Endometrium (tissue), 2 donors: ENCODE data around the gene HDAC11.
"Not testable (repeated sequence)": the region's sequence is repeated elsewhere in the genome, so short reads cannot be mapped to it uniquely, and the experiment has no call there.

Experiments used
- FAIRE-seq: peaks from 2 replicates; lab custom pipeline; 2012; peaks lifted over from hg19 to GRCh38; lab: Jason Lieb, UNC
- donor health status: control.
- donor health status: control.

The HDAC11 gene

DNA sequence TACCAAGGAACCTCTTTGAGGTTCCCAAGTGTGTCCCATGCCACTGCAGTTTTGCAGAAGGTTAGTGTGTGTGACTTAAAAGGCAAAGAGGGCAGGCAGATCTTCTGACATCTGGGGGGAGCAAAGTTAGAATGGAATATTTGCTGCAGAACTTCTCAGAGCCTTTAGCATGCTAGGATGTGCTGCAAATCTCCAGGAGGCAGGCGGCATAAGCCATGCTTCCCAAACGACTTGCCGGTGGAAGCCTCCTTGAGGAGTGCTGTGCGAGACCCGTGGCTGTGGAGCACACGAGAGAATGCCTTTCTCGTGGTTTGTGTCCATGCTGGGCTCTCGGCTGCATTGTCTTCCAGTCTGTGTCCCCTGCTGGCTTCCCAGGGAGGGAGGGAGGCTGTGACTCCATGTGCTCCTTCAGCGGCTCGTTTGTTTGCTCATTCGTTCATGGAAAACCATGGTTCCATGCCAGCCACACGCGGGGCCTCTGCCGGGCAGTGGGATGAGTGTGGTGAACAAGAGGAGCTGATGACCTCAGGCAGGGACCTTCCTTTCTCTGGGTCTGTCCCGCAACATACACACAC lies 13.8 kb downstream of the HDAC11 start:
- FAIRE-seq, result no peak

DNA sequence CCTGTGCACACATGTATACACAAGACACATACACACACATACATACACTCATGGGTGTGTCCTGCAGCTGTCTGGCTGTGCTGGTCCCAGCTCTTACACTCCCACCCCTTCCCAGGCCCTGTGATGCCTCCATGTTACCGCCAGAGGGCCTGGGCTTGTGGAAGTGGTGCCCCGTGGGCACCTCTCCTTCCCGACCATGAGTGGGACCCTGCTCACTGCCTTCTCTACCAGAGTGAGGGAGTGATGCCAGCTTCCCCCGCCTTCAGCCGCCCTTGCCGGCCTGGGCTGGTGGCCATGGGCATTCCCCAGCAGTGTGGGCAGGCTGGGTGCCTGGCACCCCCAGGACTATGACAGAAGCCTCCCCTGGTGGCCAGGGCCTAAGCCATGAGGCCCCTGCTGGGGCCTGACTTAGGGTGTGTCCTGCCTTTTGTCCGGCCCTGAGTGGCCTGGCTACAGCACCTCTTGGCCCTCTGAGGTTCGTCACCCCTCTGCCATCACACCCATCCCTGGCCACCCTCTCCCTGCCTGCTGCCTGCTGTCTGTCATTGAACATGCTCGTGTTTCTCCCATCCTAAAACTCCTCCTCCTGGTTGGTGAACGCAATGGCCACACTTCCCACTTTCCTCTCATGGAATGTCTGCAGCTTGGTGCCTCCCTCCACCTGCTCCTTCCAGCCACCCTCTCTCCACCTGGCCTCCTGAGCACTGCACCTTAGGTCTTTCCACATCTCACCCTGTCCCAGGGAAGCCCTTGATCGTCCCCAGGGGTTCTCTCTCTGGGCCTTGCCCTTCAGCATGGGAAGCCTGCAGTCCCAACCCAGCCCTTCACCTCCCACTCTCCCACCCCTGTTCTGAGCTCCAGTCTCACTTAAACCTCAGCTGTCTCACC lies 14.6 kb downstream of the HDAC11 start:
- no peak for FAIRE-seq

DNA sequence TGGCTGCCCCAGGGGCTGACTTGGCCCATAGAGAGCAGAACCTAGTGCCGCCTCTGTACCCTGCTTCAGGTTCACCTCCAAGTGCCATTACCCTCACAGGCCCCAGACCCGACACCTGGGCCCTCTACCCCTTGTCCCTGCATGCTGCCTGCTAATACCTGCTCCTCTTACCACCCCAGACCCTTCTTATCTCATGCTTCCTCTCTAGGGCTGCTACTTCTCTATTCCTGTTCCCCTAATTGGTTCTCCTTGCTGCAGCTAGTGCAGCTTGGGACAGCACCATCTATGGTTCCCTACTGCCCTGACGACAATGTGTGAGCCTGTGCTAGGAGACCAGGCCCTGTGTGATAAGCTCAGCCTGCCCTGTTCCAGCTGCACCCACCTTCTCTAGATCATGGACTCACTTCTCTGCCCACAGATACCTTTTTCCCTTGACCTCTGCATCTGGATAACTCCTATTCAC lies 15.3 kb downstream of the HDAC11 start:
- FAIRE-seq, result no peak

DNA sequence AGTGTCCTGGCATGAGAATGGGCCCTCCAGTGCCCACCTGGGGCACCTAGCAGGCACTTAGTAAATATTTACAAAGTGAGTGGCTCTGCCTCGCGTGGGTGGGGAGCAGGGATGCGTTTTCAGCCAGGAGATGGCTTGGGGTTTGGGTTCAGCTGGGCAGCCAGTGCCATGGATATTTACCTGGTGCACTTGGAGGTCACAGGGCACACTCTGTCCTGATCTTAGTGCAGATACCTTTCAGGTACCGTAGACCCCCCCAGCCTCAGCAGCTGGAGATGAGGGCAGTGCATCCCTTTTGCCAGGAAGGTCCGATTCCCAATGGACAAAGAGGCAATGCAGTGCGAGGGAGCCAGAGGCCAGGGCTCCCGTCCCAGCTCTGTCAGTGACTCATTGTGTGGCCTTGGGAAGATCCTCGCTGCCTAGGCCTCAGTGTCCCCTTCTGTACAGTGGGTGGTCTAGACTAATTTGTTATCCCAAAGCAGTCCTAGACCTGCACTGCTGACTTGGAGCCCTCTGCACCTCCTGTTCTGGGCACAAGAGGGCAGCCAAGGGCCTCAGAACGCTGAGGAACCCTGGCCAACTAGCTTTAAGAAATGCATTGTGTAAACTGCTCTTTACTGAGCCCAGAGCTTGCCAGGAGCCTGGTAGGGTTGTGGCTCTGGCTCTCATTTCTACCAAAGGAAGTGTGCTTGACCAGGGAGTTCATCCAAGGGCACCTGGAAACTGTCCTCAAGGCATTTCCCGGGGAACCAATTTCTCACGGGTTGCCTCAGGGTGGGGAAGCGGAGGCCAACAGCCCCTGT lies 16.0 kb downstream of the HDAC11 start:
- no peak for FAIRE-seq

DNA sequence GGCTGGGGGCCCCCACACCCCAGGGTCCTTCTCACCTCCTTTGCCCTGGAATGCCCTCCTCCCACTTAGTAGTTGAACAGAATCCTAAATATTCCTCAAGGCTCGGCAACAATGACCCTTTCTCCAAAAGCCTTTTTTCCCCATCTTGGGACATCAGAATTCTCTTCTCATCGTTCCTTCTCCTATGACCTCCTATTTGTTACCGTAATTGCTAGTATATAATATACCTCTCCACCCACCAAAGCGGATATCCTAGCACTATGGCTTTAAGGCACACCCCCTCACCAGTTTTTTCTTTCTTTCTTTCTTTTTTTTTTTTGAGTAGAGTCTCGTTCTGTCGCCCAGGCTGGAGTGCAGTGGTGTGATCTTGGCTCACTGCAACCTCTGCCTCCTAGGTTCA lies 16.8 kb downstream of the HDAC11 start:
- FAIRE-seq, result no peak

DNA sequence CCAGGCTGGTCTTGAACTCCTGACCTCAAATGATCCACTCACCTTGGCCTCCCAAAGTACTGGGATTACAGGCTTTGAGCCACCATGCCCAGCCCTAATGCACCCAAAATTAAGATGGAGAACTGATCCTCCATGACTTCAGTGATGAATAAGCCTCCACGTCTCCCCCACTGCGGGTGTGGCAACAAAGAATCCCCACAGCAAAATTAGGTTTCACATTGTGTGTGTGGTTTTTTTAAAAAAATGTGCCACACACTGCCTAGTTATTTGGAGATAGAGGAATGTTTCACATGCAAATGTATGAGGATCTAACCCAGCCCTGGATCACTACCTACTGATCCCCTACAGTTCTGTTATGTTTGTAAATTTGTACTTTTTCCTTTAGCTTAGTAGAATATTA lies 17.3 kb downstream of the HDAC11 start:
- FAIRE-seq, result no peak

DNA sequence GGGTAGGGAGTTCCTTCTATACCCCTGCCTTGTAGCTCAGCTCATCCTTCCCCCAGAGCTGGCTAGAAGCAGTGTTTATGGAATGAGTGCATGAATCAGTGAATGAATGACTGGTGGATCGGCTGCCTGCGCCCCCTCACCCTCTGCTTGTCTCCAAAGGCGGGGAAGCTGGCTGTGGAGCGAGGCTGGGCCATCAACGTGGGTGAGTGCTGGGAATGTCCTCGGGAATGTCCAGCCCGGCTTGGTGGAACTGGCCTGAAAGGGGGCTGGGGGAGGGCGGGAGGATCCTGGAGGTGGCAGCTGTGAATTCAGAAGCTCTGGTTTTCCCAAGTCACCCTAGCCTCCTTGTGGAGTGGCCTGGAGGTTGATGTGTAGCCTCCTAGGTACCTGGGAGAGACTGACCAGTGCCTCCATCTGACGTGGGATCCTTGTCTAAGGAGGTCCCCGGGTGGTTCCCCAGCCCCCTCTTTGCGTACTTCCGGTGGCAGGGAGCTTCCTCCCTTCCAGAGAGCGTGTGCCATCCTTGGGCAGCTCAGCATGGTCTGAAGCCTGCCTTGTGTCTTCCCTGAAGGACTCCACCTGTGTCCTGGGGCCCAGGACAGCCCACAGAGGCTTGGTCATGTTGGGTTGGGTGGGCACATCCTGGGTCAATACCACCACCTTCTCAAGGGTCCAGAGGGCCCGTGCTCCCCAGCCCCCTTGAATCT lies 18.4 kb downstream of the HDAC11 start:
- no peak for FAIRE-seq

DNA sequence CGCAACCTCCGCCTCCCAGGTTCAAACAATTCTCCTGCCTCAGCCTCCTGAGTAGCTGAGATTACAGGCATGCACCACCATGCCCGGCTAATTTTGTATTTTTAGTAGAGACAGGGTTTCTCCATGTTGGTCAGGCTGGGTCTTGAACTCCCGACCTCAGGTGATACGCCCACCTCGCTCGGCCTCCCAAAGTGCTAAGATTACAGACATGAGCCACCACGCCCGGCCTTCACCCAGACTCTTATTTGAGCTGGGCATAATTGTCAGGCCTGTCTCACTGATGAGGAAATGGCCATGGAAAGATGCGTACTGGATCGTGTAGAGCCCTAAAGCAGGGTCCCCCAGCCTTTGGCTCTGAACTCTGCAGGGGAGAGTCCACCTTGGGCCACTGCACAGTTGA lies 19.1 kb downstream of the HDAC11 start:
- not testable (repeated sequence) for FAIRE-seq

DNA sequence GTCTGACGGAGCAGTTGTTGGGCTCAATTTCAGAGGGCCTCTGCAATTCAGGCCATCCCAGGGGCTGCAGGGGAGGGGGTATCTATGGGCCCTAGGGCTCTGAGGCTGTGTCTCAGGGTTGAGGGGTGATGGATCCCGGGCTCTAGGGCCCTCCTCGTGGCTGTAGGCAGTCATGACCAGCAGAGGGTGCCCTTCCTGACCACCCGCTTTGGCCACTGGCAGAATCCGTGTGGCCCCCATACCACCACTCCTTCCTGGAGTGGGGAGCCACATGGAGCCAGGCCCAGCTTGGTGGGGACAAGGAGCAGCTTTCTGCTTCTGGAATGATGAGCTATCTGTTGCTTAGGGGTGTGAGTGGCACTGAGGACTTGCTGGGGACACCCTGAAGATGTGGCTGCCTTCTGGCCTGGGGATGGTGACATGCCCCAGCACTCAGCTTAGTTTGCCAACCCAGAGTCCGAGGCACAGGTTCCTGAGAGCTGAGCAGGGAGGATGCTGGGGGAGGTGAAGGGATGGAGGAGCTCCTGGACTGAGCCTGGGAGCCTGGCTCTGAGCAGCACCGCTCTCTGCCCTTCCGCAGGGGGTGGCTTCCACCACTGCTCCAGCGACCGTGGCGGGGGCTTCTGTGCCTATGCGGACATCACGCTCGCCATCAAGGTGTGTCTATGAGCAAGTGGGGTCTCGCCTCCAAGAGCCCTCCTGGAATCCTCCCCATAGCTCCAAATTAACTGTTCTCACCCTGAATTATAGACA lies 20.2 kb downstream of the HDAC11 start:
- no peak for FAIRE-seq

DNA sequence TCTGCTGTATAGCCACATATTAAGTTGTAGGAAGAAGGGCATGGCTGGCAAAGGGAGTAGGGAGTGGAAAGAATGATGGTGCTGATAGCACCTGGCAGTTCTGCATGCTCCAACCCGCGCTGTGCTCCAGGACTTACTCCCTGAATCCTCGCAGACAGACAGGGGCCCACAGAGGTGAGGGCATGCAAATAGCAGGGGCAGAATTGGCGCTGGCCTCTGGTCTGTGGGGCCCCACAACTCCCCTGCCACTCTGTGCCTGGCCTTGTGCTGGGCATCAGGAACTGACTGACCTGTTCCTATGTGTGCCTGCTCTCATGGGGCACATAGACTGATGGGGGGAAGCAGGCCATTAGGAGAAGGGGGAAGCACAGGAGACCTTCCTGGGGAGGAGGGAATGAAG lies 20.9 kb downstream of the HDAC11 start:
- no peak for FAIRE-seq

DNA sequence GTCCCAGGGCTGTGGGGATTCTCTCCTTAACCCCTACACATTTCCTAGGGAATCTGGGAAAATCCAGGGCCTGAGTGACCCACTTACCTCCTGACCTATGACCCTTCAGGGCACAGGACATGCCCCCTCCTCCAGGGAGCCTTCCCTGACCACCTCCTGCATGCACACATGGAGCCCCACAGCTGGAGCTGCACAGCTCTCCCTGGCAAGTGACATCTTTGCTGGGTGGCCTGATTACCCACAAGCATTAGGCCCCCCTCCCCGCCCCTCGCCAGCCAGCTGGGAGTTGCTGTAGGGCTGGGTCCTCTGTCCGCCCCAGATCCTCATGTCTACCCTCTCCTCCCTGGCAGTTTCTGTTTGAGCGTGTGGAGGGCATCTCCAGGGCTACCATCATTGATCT lies 21.4 kb downstream of the HDAC11 start:
- no peak for FAIRE-seq

DNA sequence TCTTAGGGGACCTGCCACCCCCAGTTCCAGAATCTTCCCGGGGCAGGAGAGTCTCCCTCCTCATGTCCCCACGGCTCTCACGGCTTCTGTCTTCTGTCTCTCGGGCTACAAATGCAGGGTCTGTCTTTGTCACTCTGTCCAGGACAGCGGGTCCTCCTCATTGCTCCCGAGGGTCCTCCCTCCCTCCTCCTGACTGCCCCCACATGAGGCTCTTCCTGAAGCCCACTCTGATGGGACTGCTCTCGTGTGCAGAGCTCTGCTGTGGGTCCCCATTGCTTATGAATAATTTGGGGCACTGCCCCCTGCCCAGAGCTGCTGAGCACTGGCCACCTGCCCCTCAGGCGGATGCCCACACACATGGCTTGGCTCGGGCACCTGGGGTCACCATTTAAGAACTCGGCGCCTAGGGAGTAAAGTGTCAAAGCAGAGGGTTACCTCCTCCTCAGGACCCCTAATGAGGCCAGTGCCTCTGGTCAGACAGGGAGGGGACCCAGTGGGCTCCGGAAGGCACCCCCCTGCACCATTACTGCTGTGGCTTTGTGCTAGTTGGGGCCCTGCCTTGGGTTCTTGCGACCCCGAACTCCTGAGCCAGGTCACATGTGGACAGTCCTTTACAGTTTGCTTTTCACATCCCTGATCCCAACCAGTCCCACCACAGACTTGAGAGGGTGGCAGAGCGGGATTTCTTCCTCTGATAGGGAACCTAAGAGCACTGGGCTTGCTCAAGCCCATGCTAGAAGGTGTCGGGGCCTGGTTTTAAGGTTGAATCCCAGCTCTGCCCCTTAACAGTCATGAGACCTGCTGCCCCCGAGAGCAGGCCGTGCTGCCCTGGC lies 22.1 kb downstream of the HDAC11 start:
- no peak for FAIRE-seq

DNA sequence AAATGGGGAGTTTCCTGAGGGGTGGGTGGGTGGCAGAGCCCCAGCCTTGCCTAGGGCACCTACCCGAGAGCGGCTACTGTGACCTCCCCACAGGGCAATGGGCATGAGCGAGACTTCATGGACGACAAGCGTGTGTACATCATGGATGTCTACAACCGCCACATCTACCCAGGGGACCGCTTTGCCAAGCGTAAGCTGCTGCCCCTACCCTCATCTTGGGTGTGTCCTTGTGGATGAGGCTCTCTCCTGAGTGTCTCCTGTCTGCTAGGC lies 22.6 kb downstream of the HDAC11 start:
- no peak for FAIRE-seq

DNA sequence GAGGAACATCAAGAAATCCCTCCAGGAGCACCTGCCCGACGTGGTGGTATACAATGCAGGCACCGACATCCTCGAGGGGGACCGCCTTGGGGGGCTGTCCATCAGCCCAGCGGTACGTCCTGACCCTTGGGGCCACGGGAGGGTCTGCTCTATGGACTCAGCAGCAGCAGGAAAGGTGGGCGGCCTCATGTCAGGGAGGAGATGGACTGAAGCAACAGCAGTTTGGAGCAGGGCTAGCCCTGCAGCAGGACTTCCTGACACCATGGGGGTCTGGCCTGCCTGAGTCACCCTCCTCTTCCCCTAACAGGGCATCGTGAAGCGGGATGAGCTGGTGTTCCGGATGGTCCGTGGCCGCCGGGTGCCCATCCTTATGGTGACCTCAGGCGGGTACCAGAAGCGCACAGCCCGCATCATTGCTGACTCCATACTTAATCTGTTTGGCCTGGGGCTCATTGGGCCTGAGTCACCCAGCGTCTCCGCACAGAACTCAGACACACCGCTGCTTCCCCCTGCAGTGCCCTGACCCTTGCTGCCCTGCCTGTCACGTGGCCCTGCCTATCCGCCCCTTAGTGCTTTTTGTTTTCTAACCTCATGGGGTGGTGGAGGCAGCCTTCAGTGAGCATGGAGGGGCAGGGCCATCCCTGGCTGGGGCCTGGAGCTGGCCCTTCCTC lies 24.2 kb downstream of the HDAC11 start:
- FAIRE-seq, result no peak

DNA sequence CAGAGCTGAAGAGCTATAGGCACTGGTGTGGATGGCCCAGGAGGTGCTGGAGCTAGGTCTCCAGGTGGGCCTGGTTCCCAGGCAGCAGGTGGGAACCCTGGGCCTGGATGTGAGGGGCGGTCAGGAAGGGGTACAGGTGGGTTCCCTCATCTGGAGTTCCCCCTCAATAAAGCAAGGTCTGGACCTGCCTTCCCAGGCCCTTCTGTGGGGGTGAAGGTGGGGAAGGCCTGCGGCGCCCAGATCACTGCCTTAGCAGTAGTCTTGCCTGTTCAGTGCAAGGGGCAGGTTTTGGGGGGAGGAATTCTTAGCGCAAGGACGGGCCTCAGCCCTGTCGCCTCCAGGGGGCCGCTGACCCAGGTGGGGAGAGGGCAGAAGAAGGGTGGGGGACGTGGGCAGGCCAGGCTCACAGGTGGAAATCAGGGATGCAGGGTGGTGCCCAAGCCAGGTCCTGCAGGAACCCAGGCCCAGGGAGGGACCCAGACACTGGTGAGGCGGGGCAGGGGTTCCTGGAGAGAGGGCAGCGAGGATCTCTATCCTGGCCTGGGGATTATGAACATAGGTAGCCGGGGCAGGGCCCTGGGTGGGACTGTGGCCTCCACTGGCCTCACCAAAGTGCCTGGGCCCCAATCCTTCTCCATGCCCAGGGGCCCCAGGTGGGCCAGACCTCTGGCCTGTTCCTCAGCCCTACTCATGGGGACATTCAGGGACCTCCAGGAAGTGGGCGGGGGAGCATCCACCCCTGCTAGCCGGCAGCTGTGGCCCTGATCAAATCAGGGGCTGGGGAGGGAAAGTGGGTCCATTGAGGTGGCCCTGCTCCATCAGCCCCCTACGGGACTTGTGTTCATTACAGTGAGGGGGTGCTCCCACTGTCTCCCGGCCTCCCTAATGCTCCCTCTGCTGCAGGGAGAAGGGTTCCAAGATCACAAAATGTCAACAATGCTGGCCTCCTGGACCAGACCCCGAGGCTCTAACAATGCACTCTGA lies 25.3 kb downstream of the HDAC11 start:
- no peak for FAIRE-seq

DNA sequence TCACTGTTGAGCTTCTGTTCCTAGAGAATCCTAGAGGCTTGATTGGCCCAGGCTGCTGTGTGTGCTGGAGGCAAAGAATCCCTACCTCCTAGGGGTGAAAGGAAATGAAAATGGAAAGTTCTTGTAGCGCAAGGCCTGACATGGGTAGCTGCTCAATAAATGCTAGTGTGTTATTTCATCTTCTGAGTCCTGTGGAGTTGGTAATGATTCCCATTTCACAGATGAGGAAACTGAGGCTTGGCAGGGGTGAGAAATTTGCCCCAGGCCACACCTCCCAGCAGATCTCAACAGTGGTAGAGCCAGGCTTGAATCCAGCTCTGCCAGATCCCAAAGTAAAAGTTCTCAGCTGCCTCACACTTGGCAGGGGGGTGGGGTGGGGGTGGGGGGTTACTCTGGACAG lies 26.1 kb downstream of the HDAC11 start:
- FAIRE-seq, result no peak

DNA sequence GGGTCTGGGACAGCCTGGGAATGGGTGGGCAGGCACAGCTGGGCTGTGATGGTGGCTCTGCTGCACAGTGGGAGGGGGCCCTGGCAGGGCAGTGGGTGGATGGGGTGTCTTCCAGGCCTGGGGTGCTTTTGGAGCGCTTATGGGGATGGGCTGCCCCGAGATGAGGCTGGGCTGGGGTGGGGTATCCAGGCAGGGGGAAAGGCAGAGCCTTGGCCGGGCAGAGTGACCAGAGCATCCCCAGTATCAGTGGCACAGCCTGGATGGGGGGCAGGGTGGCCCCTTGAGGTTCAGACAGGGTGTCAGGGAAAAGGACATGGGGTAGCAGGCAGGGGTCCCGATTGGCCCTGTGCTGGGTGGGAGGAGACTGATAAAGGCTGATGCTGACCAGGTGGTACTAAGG lies 26.6 kb downstream of the HDAC11 start:
- FAIRE-seq, result no peak

DNA sequence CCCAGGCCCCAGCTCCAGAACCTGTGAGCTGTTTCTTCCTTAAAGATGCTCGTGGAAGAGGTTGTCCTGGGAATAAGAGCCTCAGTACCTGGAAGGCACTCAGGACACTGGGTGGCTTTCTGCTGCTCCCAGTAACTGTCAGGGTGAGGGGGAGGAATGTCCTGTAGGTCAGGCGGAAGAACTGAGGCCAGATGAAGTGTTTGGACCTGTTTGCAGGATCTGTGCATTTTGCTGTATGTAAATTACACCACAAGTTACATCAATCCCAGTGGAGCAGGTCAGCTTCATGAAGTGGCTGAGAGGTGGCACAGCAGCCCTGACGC lies 27.1 kb downstream of the HDAC11 start:
- FAIRE-seq, result no peak
